Activated CD8-positive, alpha-beta T cell treated with anti-CD3 and anti-CD28 coated beads for 36 hours (primary cell): ENCODE results near the gene ZMYND10. TPM values are rescaled to one million over a fixed set of nuclear protein-coding genes. Genes with fewer than 3 reads are reported as not detected.

Experiments used
- ATAC-seq: fragments of 200-7000 bp; cut with Tn5 transposase; one replicate; pipeline ENCODE4 v1.10.0; 2021; ENCODE audit warnings: mild to moderate bottlenecking, moderate library complexity
- CTCF ChIA-PET: fragments of 350-600 bp; sonication (Branson Sonifier 250); formaldehyde crosslinking; loops from one replicate; lab custom pipeline; 2021; ENCODE audit warnings: antibody characterized with exemption; lab: Charles Lee
- POLR2A ChIA-PET: fragments of 350-600 bp; sonication (Branson Sonifier 250); formaldehyde crosslinking; loops from one replicate; lab custom pipeline; 2021; ENCODE audit warnings: antibody characterized with exemption; lab: Charles Lee
- DNase-seq: peaks from one replicate; pipeline ENCODE4 v3.0.0-alpha.2; 2020
- H3K27ac Mint-ChIP-seq: one replicate; pipeline ENCODE4 v1.8.0; 2021; ENCODE audit warnings: mild to moderate bottlenecking, mixed read lengths
- H3K27me3 Mint-ChIP-seq: one replicate; pipeline ENCODE4 v1.8.0; 2021; ENCODE audit warnings: mixed read lengths
- H3K36me3 Mint-ChIP-seq: one replicate; pipeline ENCODE4 v1.8.0; 2021; ENCODE audit warnings: low read depth, mixed read lengths
- H3K4me1 Mint-ChIP-seq: one replicate; pipeline ENCODE4 v1.8.0; 2021; ENCODE audit warnings: low read depth, mixed read lengths
- H3K4me3 Mint-ChIP-seq: one replicate; pipeline ENCODE4 v1.8.0; 2021; ENCODE audit warnings: mild to moderate bottlenecking, moderate library complexity, mixed read lengths
- H3K9me3 Mint-ChIP-seq: one replicate; pipeline ENCODE4 v1.8.0; 2021; ENCODE audit warnings: mixed read lengths
- intact Hi-C: fragments of 100-400 bp; cut with micrococcal nuclease; formaldehyde crosslinking; loops from one replicate; pipeline ENCODE4 v1.10.0; 2022
- total RNA-seq, 2 experiments: library from RNA; stranded (reverse); gene quantifications; one replicate each; pipeline ENCODE4 v1.2.3, GENCODE V29; 2021
- TF ChIP-seq, protein P1 (sequence below): fragments of 200-600 bp; IDR thresholded peaks from one replicate; pipeline ENCODE4 v1.8.0; 2022; ENCODE audit warnings: antibody characterized with exemption, mild to moderate bottlenecking

The ZMYND10 gene
- total RNA-seq, 2 experiments from 2014 or later, result 1.5 to 2.6 TPM

DNA sequence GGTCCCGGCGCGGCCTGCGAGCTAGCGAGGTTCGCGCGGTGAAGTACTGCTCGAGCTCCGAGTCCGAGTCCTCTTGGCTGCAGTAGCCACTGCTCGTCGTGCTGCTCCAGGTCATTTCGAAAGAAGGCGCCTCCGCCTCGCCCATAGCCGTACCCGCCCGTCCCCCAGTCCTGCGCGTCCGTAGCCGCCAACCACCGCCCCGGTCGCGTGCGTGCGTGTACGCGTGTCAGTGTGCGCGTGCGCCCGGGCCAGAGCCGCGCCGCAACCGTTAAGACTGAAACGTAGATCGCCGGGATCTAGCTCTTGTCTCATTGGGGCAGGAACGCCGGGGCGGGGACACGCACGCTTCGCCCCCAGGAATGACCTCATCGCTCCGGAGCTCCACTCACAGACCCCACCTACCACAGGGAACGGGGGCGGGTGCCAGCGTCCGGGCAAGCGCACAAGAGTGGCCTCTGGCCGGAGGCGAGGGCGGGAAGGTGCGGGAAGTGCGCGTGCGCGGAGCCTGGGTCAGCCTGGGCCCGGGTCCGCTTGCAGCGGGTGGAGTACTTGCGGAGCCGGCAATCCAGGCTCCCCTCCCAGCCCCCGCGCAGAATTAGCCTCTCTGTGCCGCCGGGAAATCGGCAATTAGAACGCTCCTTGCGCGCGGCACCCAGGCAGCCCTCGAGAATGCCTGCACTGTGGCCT, 8.2 kb downstream of the ZMYND10 start:
- Mint-ChIP-seq H3K4me3 (peak overlapping the region; percentile 88), H3K36me3 (peaks cover 65% of the 10 kb centered on the region), H3K27me3 (no peaks in the 10 kb centered on the region), H3K4me1 (peaks cover 44% of the 10 kb centered on the region), H3K9me3 (no peaks in the 10 kb centered on the region), H3K27ac (peak overlapping the region; percentile 91)
- intact Hi-C loops, result no loop called here
- ATAC-seq (peak; percentile 79), DNase-seq (peak; percentile 100)
- POLR2A ChIA-PET, result interaction anchor here (0.6 to 12.3 kb wide), 23 partner anchors 8 to 1054 kb away, joined by 3 to 137 read pairs (median 5); partner anchors contain the start of genes C3orf18, CISH, CYB561D2 and HEMK1
- TF ChIP-seq, protein P1, sequence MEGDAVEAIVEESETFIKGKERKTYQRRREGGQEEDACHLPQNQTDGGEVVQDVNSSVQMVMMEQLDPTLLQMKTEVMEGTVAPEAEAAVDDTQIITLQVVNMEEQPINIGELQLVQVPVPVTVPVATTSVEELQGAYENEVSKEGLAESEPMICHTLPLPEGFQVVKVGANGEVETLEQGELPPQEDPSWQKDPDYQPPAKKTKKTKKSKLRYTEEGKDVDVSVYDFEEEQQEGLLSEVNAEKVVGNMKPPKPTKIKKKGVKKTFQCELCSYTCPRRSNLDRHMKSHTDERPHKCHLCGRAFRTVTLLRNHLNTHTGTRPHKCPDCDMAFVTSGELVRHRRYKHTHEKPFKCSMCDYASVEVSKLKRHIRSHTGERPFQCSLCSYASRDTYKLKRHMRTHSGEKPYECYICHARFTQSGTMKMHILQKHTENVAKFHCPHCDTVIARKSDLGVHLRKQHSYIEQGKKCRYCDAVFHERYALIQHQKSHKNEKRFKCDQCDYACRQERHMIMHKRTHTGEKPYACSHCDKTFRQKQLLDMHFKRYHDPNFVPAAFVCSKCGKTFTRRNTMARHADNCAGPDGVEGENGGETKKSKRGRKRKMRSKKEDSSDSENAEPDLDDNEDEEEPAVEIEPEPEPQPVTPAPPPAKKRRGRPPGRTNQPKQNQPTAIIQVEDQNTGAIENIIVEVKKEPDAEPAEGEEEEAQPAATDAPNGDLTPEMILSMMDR, result no peak
- CTCF ChIA-PET, result interaction anchor here (0.6 to 6.1 kb wide), 15 partner anchors 9 to 274 kb away, joined by 3 to 40 read pairs (median 6); partner anchors contain the start of genes CISH, CYB561D2, HYAL2 and HYAL3

DNA sequence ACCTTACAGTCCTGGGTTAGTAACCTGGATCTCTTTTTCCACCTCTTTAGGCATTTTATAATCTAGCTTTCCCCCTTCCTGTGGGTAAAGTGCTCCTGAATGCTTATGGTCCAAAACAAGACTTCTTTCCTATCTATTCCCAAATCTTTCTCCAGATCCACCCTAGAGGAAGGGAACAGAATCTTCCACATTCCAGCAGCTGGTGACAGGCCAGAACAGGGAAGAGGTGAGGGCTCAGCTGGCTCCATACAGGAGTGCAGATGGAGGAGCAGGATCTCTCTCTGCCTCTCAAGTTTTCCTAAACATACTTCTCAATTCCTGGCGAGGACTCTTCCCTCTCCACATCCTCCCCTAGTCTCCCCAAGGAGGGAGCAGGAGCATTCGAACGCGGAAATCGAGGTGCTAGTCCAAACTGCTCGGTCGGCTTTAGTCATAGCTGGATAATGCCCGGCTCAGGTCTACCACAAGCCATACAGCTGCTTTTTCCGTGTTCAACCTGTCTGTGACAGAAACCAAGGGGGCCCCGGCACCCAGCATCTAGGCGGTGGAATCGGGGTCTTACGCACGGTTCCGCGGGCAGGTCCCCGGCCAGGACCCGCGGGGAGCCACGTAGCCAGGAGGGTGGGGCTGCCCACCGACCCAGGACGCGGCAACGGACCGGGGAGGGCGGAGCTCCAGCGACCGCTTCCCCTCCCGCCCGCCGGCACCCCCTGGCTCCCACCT, 8.9 kb downstream of the ZMYND10 start:
- DNase-seq (peak; percentile 78), ATAC-seq (peak; percentile 21)
- Mint-ChIP-seq H3K36me3 (peaks cover 72% of the 10 kb centered on the region), H3K4me1 (peaks cover 44% of the 10 kb centered on the region), H3K27ac (peak overlapping the region; percentile 91), H3K27me3 (no peaks in the 10 kb centered on the region), H3K4me3 (peak overlapping the region; percentile 88), H3K9me3 (no peaks in the 10 kb centered on the region)
- POLR2A ChIA-PET, result interaction anchor here (0.6 to 12.3 kb wide), 22 partner anchors 8 to 1055 kb away, joined by 3 to 137 read pairs (median 6); partner anchors contain the start of genes C3orf18, CISH, CYB561D2 and GNAI2
- TF ChIP-seq, protein P1, result no peak
- CTCF ChIA-PET, result interaction anchor here (0.9 to 6.1 kb wide), 15 partner anchors 9 to 275 kb away, joined by 3 to 40 read pairs (median 4); partner anchors contain the start of genes CISH, CYB561D2, HYAL2 and HYAL3
- intact Hi-C loops, result no loop called here

DNA sequence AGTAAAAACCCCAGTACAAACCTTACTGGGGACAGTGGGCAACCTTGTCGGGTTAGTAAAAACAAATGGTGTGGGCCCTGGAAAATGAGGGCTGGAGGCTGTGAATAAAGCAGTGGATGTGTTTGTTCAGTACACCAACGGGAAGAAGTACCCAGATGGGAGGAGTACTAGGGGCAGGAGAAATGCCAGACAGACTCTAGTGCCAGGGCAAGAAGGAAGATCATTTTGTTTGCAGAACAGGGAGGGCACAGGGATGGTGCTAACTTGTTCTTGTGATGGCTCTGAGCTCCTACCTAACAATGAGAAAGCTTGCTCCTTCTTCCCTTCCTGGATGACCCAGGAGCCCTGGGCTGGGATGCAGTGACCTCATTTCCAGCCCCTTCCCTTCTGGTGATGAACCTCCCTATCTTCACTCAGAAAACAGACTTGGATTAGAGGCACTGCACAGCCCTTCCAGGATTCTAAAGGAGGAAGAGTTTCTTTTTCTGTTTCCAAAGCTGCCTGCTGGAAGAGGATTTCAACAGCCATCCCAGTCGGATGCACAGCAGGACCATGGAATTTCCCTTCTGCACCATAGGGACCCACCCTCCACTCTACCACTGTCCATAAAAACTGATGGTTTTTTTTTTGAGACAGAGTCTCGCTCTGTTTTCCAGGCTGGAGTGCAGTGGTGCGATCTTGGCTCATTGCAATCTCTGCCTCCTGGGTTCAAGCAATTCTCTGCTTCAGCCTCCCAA, 11.0 kb downstream of the ZMYND10 start:
- intact Hi-C loops, result no loop called here
- POLR2A ChIA-PET, result interaction anchor here (0.6 to 12.3 kb wide), 5 partner anchors 14 to 67 kb away, joined by 3 to 137 read pairs (median 4); partner anchors contain the start of genes CYB561D2, HYAL2, HYAL3 and NAA80
- H3K9me3 Mint-ChIP-seq, result no peaks in the 10 kb centered on the region
- TF ChIP-seq, protein P1, result no peak
- H3K4me3 Mint-ChIP-seq, result peak overlapping the region; percentile 88
- ATAC-seq (no peak), DNase-seq (no peak)
- CTCF ChIA-PET, result interaction anchor here (1.4 to 6.1 kb wide), 3 partner anchors 11 to 109 kb away, joined by 3 to 40 read pairs (median 8); partner anchors contain the start of gene HYAL2
- H3K27ac Mint-ChIP-seq, result peak overlapping the region; percentile 91
- peaks cover 80% of the 10 kb centered on the region for H3K36me3 Mint-ChIP-seq
- H3K4me1 Mint-ChIP-seq, result peaks cover 36% of the 10 kb centered on the region
- H3K27me3 Mint-ChIP-seq, result no peaks in the 10 kb centered on the region

DNA sequence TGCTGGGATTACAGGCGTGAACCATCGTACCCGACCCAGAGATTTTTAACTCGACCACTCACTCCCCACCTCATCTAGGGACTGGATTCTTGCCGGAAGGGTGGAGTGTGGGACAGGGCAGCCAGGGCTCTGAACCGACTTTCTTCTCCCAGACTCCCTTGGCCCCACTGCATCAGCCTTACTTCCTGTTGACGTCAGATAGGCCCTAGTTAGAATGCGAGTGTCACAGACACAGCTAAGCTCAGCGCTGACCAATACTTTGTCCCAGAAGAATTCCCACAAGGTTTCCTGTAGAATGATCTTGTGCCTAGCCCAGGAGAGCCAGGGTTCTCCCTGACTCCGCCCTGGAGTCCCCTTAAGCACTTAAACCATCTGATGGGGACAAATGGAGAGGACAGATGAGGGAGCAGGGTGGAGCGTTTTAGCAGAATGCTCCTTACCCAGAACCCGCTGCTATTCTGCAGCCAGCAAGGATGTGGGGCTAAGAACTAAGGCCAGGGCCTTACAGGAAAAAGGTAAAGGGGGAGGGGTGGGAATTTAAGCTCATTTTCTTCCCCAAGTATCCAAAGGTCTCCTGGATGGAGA, 11.7 kb downstream of the ZMYND10 start:
- peaks cover 74% of the 10 kb centered on the region for H3K36me3 Mint-ChIP-seq
- H3K4me1 Mint-ChIP-seq, result peaks cover 32% of the 10 kb centered on the region
- peak overlapping the region; percentile 88 for H3K4me3 Mint-ChIP-seq
- intact Hi-C loops, result no loop called here
- CTCF ChIA-PET, result interaction anchor here (1.4 to 6.1 kb wide), 3 partner anchors 10 to 108 kb away, joined by 3 to 40 read pairs (median 8); partner anchors contain the start of gene HYAL2
- TF ChIP-seq, protein P1, result no peak
- H3K27ac Mint-ChIP-seq, result peak overlapping the region; percentile 91
- POLR2A ChIA-PET, result interaction anchor here (0.7 to 12.3 kb wide), 3 partner anchors 14 to 35 kb away, joined by 3 to 137 read pairs (median 126); partner anchors contain the start of genes CYB561D2, HYAL2, HYAL3 and NAA80
- ATAC-seq (no peak), DNase-seq (no peak)
- no peaks in the 10 kb centered on the region for H3K27me3 Mint-ChIP-seq
- H3K9me3 Mint-ChIP-seq, result no peaks in the 10 kb centered on the region
